Stomach (tissue), 4 donors: Measurements from ENCODE around the gene IL1R2.

Experiments used
- EP300 ChIP-seq: sonication (generic); formaldehyde crosslinking; IDR thresholded peaks from one replicate; pipeline ENCODE4 v1.6.1; 2017; ENCODE audit warnings: antibody characterized with exemption
- TF ChIP-seq, protein P1 (sequence below), 7 experiments: fragments of 450-650 bp in 4 of 7; fragments of 200-600 bp in 3 of 7; sonication (generic) in 3 of 7; IDR thresholded peaks; one replicate each; pipeline ENCODE4 v1.5.1; 2016 to 2019; ENCODE audit warnings: antibody characterized with exemption in 7 of 7, control low read depth in 2 of 7, mild to moderate bottlenecking in 1 of 7

GRCh38 chr2:101972621-101973434, 18.9 kb upstream of the IL1R2 start:
- TF ChIP-seq, protein P1, sequence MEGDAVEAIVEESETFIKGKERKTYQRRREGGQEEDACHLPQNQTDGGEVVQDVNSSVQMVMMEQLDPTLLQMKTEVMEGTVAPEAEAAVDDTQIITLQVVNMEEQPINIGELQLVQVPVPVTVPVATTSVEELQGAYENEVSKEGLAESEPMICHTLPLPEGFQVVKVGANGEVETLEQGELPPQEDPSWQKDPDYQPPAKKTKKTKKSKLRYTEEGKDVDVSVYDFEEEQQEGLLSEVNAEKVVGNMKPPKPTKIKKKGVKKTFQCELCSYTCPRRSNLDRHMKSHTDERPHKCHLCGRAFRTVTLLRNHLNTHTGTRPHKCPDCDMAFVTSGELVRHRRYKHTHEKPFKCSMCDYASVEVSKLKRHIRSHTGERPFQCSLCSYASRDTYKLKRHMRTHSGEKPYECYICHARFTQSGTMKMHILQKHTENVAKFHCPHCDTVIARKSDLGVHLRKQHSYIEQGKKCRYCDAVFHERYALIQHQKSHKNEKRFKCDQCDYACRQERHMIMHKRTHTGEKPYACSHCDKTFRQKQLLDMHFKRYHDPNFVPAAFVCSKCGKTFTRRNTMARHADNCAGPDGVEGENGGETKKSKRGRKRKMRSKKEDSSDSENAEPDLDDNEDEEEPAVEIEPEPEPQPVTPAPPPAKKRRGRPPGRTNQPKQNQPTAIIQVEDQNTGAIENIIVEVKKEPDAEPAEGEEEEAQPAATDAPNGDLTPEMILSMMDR (IDR thresholded peaks at IDR 0.05): no peak
- no peak for TF ChIP-seq EP300
